Ishikawa (cell line): Measurements from ENCODE around the gene DGKZ.

Experiments
- CEBPB ChIP-seq: IDR thresholded peaks from 2 replicates; pipeline ENCODE4 v1.6.1; 2012
- CREB1 ChIP-seq: IDR thresholded peaks from 2 replicates; pipeline ENCODE4 v1.6.1; 2012; ENCODE audit warnings: low read depth
- EGR1 ChIP-seq: IDR thresholded peaks from 2 replicates; pipeline ENCODE4 v1.6.1; 2012
- EP300 ChIP-seq: IDR thresholded peaks from 2 replicates; pipeline ENCODE4 v1.6.1; 2012; ENCODE audit warnings: borderline replicate concordance
- FOXM1 ChIP-seq: IDR thresholded peaks from 2 replicates; pipeline ENCODE4 v1.6.1; 2012; ENCODE audit warnings: low read depth, borderline replicate concordance
- NFIC ChIP-seq: IDR thresholded peaks from 2 replicates; pipeline ENCODE4 v1.6.1; 2012
- RAD21 ChIP-seq: IDR thresholded peaks from 2 replicates; pipeline ENCODE4 v1.6.1; 2012; ENCODE audit warnings: low read depth
- TAF1 ChIP-seq: IDR thresholded peaks from 2 replicates; pipeline ENCODE4 v1.6.1; 2012; ENCODE audit warnings: low read depth, mild to moderate bottlenecking
- YY1 ChIP-seq: IDR thresholded peaks from 2 replicates; pipeline ENCODE4 v1.6.1; 2012; ENCODE audit warnings: low read depth
- TF ChIP-seq, protein P1 (sequence below): IDR thresholded peaks from 2 replicates; pipeline ENCODE4 v1.6.1; 2012; ENCODE audit warnings: low read depth, mild to moderate bottlenecking
- TF ChIP-seq, protein P2 (sequence below): IDR thresholded peaks from 2 replicates; pipeline ENCODE4 v1.6.1; 2012
- TF ChIP-seq, protein P3 (sequence below): IDR thresholded peaks from 2 replicates; pipeline ENCODE4 v1.6.1; 2012

- TF ChIP-seq EP300 (no peak), CREB1 (no peak), YY1 (no peak), RAD21 (no peak), EGR1 (no peak), TAF1 (no peak), FOXM1 (no peak), CEBPB (no peak), NFIC (no peak)
- TF ChIP-seq, protein P1, sequence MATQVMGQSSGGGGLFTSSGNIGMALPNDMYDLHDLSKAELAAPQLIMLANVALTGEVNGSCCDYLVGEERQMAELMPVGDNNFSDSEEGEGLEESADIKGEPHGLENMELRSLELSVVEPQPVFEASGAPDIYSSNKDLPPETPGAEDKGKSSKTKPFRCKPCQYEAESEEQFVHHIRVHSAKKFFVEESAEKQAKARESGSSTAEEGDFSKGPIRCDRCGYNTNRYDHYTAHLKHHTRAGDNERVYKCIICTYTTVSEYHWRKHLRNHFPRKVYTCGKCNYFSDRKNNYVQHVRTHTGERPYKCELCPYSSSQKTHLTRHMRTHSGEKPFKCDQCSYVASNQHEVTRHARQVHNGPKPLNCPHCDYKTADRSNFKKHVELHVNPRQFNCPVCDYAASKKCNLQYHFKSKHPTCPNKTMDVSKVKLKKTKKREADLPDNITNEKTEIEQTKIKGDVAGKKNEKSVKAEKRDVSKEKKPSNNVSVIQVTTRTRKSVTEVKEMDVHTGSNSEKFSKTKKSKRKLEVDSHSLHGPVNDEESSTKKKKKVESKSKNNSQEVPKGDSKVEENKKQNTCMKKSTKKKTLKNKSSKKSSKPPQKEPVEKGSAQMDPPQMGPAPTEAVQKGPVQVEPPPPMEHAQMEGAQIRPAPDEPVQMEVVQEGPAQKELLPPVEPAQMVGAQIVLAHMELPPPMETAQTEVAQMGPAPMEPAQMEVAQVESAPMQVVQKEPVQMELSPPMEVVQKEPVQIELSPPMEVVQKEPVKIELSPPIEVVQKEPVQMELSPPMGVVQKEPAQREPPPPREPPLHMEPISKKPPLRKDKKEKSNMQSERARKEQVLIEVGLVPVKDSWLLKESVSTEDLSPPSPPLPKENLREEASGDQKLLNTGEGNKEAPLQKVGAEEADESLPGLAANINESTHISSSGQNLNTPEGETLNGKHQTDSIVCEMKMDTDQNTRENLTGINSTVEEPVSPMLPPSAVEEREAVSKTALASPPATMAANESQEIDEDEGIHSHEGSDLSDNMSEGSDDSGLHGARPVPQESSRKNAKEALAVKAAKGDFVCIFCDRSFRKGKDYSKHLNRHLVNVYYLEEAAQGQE = no peak
- TF ChIP-seq, protein P2, sequence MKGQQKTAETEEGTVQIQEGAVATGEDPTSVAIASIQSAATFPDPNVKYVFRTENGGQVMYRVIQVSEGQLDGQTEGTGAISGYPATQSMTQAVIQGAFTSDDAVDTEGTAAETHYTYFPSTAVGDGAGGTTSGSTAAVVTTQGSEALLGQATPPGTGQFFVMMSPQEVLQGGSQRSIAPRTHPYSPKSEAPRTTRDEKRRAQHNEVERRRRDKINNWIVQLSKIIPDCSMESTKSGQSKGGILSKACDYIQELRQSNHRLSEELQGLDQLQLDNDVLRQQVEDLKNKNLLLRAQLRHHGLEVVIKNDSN = no peak
- TF ChIP-seq, protein P3, sequence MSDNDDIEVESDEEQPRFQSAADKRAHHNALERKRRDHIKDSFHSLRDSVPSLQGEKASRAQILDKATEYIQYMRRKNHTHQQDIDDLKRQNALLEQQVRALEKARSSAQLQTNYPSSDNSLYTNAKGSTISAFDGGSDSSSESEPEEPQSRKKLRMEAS = no peak
Observed at GRCh38 chr11:46348566-46349401, 1.5 kb downstream of the DGKZ start.
